ENCODE results near the gene ATL1. TPM values are rescaled to one million over a fixed set of nuclear protein-coding genes. Genes with fewer than 3 reads are reported as not detected.

ATL1 gene
- total RNA-seq, 2 donors from 2014 or later, result 0.88 to 1.7 TPM

- H3K36me3 ChIP-seq (ENCODE audit: control insufficient read depth, insufficient read depth, low read length), result no peaks in the 10 kb centered on the region
- H3K4me1 ChIP-seq (ENCODE audit: control insufficient read depth, insufficient read depth, low read length), result no peaks in the 10 kb centered on the region
- Mint-ChIP-seq H3K27ac (no peak overlapping the region), H3K4me1 (peaks cover 11% of the 10 kb centered on the region), H3K9me3 (no peaks in the 10 kb centered on the region), H3K27me3 (ENCODE audit: insufficient read depth) (no peaks in the 10 kb centered on the region), H3K36me3 (ENCODE audit: low read depth) (no peaks in the 10 kb centered on the region), H3K4me3 (no peak overlapping the region)
- no peaks in the 10 kb centered on the region for H3K27me3 ChIP-seq (ENCODE audit: control insufficient read depth, insufficient read depth, low read length, poor library complexity, severe bottlenecking)
- no peak overlapping the region for H3K27ac ChIP-seq (ENCODE audit: low read depth, low read length)
- no peaks in the 10 kb centered on the region for H3K9me3 ChIP-seq (ENCODE audit: control insufficient read depth, low read length)
- H3K9ac ChIP-seq (ENCODE audit: extremely low read depth, low read length, poor library complexity, severe bottlenecking), result no peak overlapping the region
- no peak overlapping the region for H3K4me3 ChIP-seq (ENCODE audit: low read length)
- DNase-seq, result no peak
- no peak for TF ChIP-seq CTCF (conservative IDR thresholded peaks at IDR 0.05)
- WGBS, 2 experiments (ENCODE audit: insufficient coverage in 1 of 2, insufficient read length in 1 of 2), result 94 to 99% methylated on average over 6 of the region's 6 CpGs
Observed at GRCh38 chr14:50670866-50671256, 110.9 kb downstream of the ATL1 start.

DNA sequence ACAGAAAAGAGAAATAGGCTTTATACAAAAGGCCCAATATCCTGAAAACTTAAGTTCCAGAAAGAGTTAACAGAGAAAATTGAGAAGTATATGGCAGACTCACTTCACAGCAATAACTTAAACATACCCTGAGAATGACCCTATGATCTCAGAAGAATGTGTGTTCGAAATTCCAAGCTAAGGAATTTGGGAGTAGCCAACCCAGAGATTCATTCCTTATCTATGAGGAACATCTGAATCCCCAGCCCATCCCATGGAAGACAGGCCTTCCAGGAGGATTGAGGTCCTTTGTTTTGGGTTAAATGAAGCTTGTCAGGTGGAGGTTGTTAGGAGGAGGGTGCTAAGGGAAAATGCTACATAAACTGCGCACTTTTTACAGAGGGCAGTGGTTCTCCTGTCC is 115.7 kb downstream of the ATL1 start:
- H3K27me3 ChIP-seq (ENCODE audit: control insufficient read depth, insufficient read depth, low read length, poor library complexity, severe bottlenecking), result no peaks in the 10 kb centered on the region
- H3K4me1 ChIP-seq (ENCODE audit: control insufficient read depth, insufficient read depth, low read length), result no peaks in the 10 kb centered on the region
- H3K4me3 Mint-ChIP-seq, result no peak overlapping the region
- no peak overlapping the region for H3K4me3 ChIP-seq (ENCODE audit: low read length)
- H3K9me3 Mint-ChIP-seq, result no peaks in the 10 kb centered on the region
- no peak overlapping the region for H3K27ac Mint-ChIP-seq
- peaks cover 15% of the 10 kb centered on the region for H3K4me1 Mint-ChIP-seq
- no peak for TF ChIP-seq CTCF (conservative IDR thresholded peaks at IDR 0.05)
- no peak overlapping the region for H3K27ac ChIP-seq (ENCODE audit: low read depth, low read length)
- H3K36me3 Mint-ChIP-seq (ENCODE audit: low read depth), result no peaks in the 10 kb centered on the region
- no peaks in the 10 kb centered on the region for H3K27me3 Mint-ChIP-seq (ENCODE audit: insufficient read depth)
- H3K36me3 ChIP-seq (ENCODE audit: control insufficient read depth, insufficient read depth, low read length), result no peaks in the 10 kb centered on the region
- no peaks in the 10 kb centered on the region for H3K9me3 ChIP-seq (ENCODE audit: control insufficient read depth, low read length)
- H3K9ac ChIP-seq (ENCODE audit: extremely low read depth, low read length, poor library complexity, severe bottlenecking), result no peak overlapping the region
- WGBS, 2 experiments (ENCODE audit: insufficient coverage in 1 of 2, insufficient read length in 1 of 2), result 93 to 100% methylated on average over 1 to 2 of the region's 2 CpGs
- no peak for DNase-seq

- no peaks in the 10 kb centered on the region for H3K36me3 ChIP-seq (ENCODE audit: control insufficient read depth, insufficient read depth, low read length)
- H3K9me3 Mint-ChIP-seq, result no peaks in the 10 kb centered on the region
- H3K9ac ChIP-seq (ENCODE audit: extremely low read depth, low read length, poor library complexity, severe bottlenecking), result no peak overlapping the region
- H3K27ac Mint-ChIP-seq, result no peak overlapping the region
- H3K4me3 Mint-ChIP-seq, result no peak overlapping the region
- no peak for TF ChIP-seq CTCF (conservative IDR thresholded peaks at IDR 0.05)
- no peaks in the 10 kb centered on the region for H3K36me3 Mint-ChIP-seq (ENCODE audit: low read depth)
- no peak overlapping the region for H3K27ac ChIP-seq (ENCODE audit: low read depth, low read length)
- no peaks in the 10 kb centered on the region for H3K9me3 ChIP-seq (ENCODE audit: control insufficient read depth, low read length)
- peaks cover 15% of the 10 kb centered on the region for H3K4me1 Mint-ChIP-seq
- DNase-seq, result no peak
- H3K4me1 ChIP-seq (ENCODE audit: control insufficient read depth, insufficient read depth, low read length), result no peaks in the 10 kb centered on the region
- H3K4me3 ChIP-seq (ENCODE audit: low read length), result no peak overlapping the region
- H3K27me3 ChIP-seq (ENCODE audit: control insufficient read depth, insufficient read depth, low read length, poor library complexity, severe bottlenecking), result no peaks in the 10 kb centered on the region
- WGBS, 2 experiments (ENCODE audit: insufficient coverage in 1 of 2, insufficient read length in 1 of 2), result 89 to 98% methylated on average over 6 to 7 of the region's 7 CpGs
- H3K27me3 Mint-ChIP-seq (ENCODE audit: insufficient read depth), result no peaks in the 10 kb centered on the region
Observed at GRCh38 chr14:50676814-50677516, 117.0 kb downstream of the ATL1 start.
